ENCODE measurements around the gene GATA3. TPM values are rescaled to one million over a fixed set of nuclear protein-coding genes. Genes with fewer than 3 reads are reported as not detected.

The GATA3 gene
- total RNA-seq, 1 donor from 2014 or later = not detected

- H2AFZ ChIP-seq (replicated peaks) = no peak overlapping the region
- H3K27ac Mint-ChIP-seq = no peak overlapping the region
- no peak overlapping the region for H3K4me2 ChIP-seq
Observed at GRCh38 chr10:8116926-8117493, 62.5 kb downstream of the GATA3 start.

GRCh38 chr10:8121201-8121890, 66.9 kb downstream of the GATA3 start:
- H3K4me3 ChIP-seq = no peak overlapping the region
- H3F3A ChIP-seq (ENCODE audit: low read depth) = no peaks in the 10 kb centered on the region
- peaks cover 2% of the 10 kb centered on the region for H3K27me3 Mint-ChIP-seq (ENCODE audit: insufficient read depth, low read depth)
- H2AFZ ChIP-seq (replicated peaks) = no peak overlapping the region
- no peak overlapping the region for H3K27ac ChIP-seq
- H3K4me1 Mint-ChIP-seq = no peaks in the 10 kb centered on the region
- no peaks in the 10 kb centered on the region for H3K79me2 ChIP-seq (ENCODE audit: low read depth)
- H3K9me3 Mint-ChIP-seq = peaks cover 2% of the 10 kb centered on the region
- H3K4me3 Mint-ChIP-seq = no peak overlapping the region
- H3K27me3 ChIP-seq = no peaks in the 10 kb centered on the region
- H4K20me1 ChIP-seq (ENCODE audit: low read depth) = no peaks in the 10 kb centered on the region
- no peaks in the 10 kb centered on the region for H3K36me3 ChIP-seq
- no peak for DNase-seq (ENCODE audit: low spot score)
- H3K9me3 ChIP-seq (ENCODE audit: low read depth) = no peaks in the 10 kb centered on the region
- no peak overlapping the region for H3K4me2 ChIP-seq
- no peak for TF ChIP-seq CTCF (IDR thresholded peaks at IDR 0.05)
- no peaks in the 10 kb centered on the region for H3K4me1 ChIP-seq
- no peaks in the 10 kb centered on the region for H3K36me3 Mint-ChIP-seq
- H3K27ac Mint-ChIP-seq = no peak overlapping the region
- no peak overlapping the region for H3K9ac ChIP-seq

More at GRCh38 chr10:8116926-8117493, 62.5 kb downstream of the GATA3 start:
- no peak overlapping the region for H3K9ac ChIP-seq
- no peaks in the 10 kb centered on the region for H3K36me3 Mint-ChIP-seq
- no peaks in the 10 kb centered on the region for H4K20me1 ChIP-seq (ENCODE audit: low read depth)
- H3K4me1 ChIP-seq = no peaks in the 10 kb centered on the region
- no peak for DNase-seq (ENCODE audit: low spot score)
- no peak for TF ChIP-seq EZH2 (IDR thresholded peaks at IDR 0.05)
- TF ChIP-seq CTCF (IDR thresholded peaks at IDR 0.05) = no peak
- TF ChIP-seq EZH2phosphoT487 (IDR thresholded peaks at IDR 0.05) = no peak
- no peak overlapping the region for H3K4me3 ChIP-seq
- peaks cover 2% of the 10 kb centered on the region for H3K27me3 Mint-ChIP-seq (ENCODE audit: insufficient read depth, low read depth)
- no peaks in the 10 kb centered on the region for H3K36me3 ChIP-seq
- H3K9me3 Mint-ChIP-seq = no peaks in the 10 kb centered on the region
- H3F3A ChIP-seq (ENCODE audit: low read depth) = no peaks in the 10 kb centered on the region
- H3K27me3 ChIP-seq = no peaks in the 10 kb centered on the region
- no peaks in the 10 kb centered on the region for H3K79me2 ChIP-seq (ENCODE audit: low read depth)
- H3K4me3 Mint-ChIP-seq = no peak overlapping the region
- H3K9me3 ChIP-seq (ENCODE audit: low read depth) = no peaks in the 10 kb centered on the region
- no peak overlapping the region for H3K27ac ChIP-seq
- H3K4me1 Mint-ChIP-seq = no peaks in the 10 kb centered on the region

GRCh38 chr10:8122611-8123369, 68.3 kb downstream of the GATA3 start:
- Mint-ChIP-seq H3K36me3 (no peaks in the 10 kb centered on the region), H3K27me3 (ENCODE audit: insufficient read depth, low read depth) (peaks cover 2% of the 10 kb centered on the region), H3K9me3 (peaks cover 2% of the 10 kb centered on the region), H3K4me3 (no peak overlapping the region), H3K4me1 (no peaks in the 10 kb centered on the region), H3K27ac (no peak overlapping the region)
- Histone ChIP-seq H2AFZ (replicated peaks) (no peak overlapping the region), H3K27me3 (no peaks in the 10 kb centered on the region), H3K9me3 (ENCODE audit: low read depth) (no peaks in the 10 kb centered on the region), H3K4me1 (no peaks in the 10 kb centered on the region), H3K79me2 (ENCODE audit: low read depth) (no peaks in the 10 kb centered on the region), H3K9ac (no peak overlapping the region), H3K4me3 (no peak overlapping the region), H3K27ac (no peak overlapping the region), H3K4me2 (no peak overlapping the region), H3F3A (ENCODE audit: low read depth) (no peaks in the 10 kb centered on the region), H3K36me3 (no peaks in the 10 kb centered on the region), H4K20me1 (ENCODE audit: low read depth) (no peaks in the 10 kb centered on the region)
- DNase-seq (ENCODE audit: low spot score) = no peak
- TF ChIP-seq EZH2phosphoT487 (IDR thresholded peaks at IDR 0.05) (no peak), EZH2 (IDR thresholded peaks at IDR 0.05) (no peak), CTCF (IDR thresholded peaks at IDR 0.05) (no peak)

Measured in neural progenitor cell (in vitro differentiated cells).